HL-60/S4 (cell line): Measurements from ENCODE around the gene SYNE3.

Experiments used
- in situ Hi-C: fragments of 300-500 bp; cut with MboI; formaldehyde crosslinking; loops from 2 replicates; pipeline ENCODE4 v1.14.3; 2022; ENCODE audit warnings: low sequenced_read_pairs

Gene SYNE3

GRCh38 chr14:95540236-95540855 lies 23.9 kb upstream of the SYNE3 start:
- in situ Hi-C loops: no loop called here

GRCh38 chr14:95538801-95539509 lies 22.5 kb upstream of the SYNE3 start:
- in situ Hi-C loops: loop anchor here (10.0 kb wide), 1 partner anchor 94 kb away; no protein-coding TSS in a partner anchor

- in situ Hi-C loops: loop anchor here (10.0 kb wide), 1 partner anchor 93 kb away; no protein-coding TSS in a partner anchor
These were observed 21.0 kb upstream of the SYNE3 start for GRCh38 chr14:95537298-95538089.

- in situ Hi-C loops: loop anchor here (10.0 kb wide), 1 partner anchor 92 kb away; no protein-coding TSS in a partner anchor
These were observed 20.2 kb upstream of the SYNE3 start for GRCh38 chr14:95536671-95537070.

GRCh38 chr14:95536036-95536593 lies 19.7 kb upstream of the SYNE3 start:
- in situ Hi-C loops: loop anchor here (10.0 kb wide), 1 partner anchor 91 kb away; no protein-coding TSS in a partner anchor

DNA sequence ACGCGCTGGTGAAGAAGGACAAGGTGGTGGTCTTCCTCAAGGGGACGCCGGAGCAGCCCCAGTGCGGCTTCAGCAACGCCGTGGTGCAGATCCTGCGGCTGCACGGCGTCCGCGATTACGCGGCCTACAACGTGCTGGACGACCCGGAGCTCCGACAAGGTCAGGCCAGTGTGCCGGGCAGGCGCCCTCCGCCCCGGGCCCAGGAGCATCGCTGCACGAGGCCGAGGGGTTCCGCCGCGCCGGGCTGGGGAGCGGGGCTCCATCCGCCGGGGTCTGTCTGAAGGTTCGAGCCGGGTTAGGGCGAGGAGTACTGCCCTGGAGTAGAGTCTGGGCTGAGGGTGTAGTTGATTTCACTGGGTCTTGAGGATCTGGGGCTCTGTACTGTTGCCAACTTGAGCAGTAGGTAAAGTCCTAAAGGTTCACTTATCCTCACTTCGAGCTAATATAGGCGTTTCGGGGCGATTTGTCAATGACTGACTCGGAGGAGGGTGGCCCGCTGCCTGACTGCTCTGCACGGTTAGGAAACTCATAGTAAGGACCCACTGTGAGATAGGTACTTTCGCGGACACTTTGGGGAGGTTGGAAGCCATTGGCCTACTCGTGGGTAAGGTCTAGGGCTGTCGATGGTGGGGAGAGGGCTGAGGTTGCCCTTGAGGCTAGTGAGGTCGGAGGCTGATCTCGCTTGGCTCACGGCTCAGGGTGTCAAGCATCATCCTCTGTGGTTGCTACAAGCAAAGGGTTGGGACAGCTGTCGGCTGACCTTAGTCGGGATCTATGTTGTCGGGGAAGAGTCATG lies 19.0 kb upstream of the SYNE3 start:
- in situ Hi-C loops: loop anchor here (10.0 kb wide), 1 partner anchor 91 kb away; no protein-coding TSS in a partner anchor

DNA sequence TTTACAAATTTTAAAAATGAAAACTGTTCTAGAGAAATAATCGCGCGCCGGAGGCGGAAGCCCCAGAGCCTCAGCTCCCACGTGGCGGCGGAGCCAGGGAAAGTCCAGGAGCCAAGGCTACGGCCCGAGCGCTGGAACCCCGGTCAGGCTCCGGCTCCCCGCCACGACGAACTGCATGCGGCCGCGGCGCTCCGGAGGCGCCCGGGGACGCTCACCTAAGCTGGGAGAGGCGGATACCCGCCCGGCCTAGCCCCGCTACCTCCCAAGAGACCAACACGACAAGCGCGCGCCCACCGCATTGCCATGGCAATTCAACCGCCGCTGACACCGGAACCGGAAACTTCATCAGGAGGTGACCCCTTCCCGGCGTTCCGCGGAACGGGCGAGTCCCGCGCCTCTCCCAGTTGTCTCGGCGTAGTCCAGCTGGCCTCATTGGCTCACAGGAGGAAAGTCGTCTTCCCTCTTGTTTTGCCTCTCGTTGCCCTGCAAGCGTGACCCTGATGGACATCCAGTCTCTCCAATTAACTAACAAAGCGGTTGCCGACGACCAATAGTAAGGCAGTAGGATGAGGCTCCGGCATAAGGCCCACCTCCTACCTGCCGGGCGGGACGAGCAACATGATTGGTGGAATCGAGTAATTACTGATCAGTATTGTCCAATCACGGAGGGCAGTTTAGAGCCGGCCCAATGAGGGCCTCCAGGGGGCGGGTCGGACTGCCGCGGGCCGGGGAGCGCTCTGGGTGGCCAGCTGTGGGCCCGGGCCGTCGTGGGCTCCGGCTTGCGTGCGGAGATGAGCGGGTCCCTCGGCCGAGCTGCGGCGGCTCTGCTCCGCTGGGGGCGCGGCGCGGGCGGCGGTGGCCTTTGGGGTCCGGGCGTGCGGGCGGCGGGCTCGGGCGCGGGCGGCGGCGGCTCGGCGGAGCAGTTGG lies 18.1 kb upstream of the SYNE3 start, which contains the start of gene GLRX5:
Gene GLRX5 (plus strand): TSS at position 752 of the 927 bp plus-strand sequence. CDS start 40 bp downstream, at position 792.
- in situ Hi-C loops: loop anchor here (10.0 kb wide), 1 partner anchor 90 kb away; no protein-coding TSS in a partner anchor

- in situ Hi-C loops: loop anchor here (10.0 kb wide), 1 partner anchor 89 kb away; no protein-coding TSS in a partner anchor
These were observed 17.4 kb upstream of the SYNE3 start for GRCh38 chr14:95533822-95534221.

DNA sequence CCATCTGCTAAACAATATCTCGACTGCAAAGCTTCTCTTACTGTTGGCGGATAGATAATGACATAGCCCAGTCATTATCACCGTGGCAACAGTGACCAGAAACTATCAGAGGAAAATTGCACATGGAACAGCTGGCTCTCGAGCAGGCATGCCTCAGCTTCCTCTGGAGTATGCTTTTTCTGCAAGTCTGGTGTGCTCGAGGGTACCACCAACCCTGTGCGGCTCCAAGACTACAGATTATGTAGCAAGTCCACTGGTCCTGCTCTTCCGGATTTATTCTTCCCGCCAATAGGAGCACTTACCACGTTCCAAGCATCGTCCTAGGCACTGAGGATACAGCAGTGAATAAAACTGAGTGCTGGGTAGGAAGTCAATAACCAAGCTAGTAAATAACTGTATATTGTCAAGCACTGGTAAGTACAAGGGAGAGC lies 17.0 kb upstream of the SYNE3 start:
- in situ Hi-C loops: loop anchor here (10.0 kb wide), 1 partner anchor 89 kb away; no protein-coding TSS in a partner anchor

DNA sequence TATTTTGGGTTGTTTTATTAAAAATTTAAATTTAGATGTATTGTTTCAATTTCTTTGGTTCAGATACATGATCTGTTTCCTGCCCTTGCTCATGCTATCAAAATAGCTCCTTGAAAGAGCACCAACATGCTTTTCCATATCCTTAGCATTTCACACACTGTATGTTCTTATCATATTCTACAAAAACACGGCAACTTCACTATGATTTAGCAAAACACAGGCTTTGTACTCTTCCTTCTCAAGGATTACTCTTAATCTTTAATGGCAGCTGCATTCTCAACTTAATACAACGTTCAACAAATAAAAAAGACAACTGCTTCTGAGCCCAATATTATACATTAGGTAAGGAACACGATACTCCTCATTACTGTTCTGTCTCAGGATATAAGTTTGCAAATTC lies 15.5 kb upstream of the SYNE3 start:
- in situ Hi-C loops: loop anchor here (10.0 kb wide), 1 partner anchor 87 kb away; no protein-coding TSS in a partner anchor

GRCh38 chr14:95531473-95531872 lies 15.0 kb upstream of the SYNE3 start:
- in situ Hi-C loops: loop anchor here (10.0 kb wide), 1 partner anchor 87 kb away; no protein-coding TSS in a partner anchor

DNA sequence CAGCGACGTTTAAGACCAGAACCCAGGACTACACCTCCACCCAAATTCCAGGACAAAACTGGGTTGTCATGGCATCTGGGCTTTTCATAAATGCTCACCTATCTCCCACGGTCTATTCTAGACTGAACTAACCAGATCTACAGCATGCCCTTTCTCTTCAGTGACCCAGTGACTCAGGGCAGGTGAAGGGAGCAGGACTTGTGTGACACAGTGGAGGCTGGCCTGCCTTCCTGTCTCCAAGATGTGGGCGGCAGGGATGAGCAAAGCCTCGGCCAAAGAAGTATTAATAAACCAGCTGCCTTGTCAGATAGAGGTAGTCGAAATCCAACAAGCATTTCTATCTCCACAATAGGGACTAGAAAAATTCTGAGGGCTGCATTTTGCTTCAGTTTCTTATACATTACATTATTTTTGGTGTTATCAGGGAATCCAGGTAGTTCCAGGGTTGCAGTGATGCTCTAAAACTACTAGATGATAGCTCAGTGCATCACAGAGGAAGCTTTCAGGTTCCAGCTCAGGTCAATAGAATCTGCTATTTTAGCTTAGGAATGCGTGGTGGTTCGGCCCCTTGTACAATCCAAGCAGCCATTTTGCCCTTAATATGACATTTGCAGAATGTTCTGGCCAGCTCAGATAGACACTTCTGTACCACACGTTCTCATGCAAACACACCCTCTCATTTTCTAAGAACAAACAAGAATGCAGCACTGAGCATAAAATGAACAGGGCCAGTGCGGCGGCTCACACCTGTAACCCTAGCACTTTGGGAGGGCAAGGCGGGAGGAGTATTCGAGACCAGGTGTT lies 14.2 kb upstream of the SYNE3 start:
- in situ Hi-C loops: loop anchor here (10.0 kb wide), 1 partner anchor 86 kb away; no protein-coding TSS in a partner anchor

- in situ Hi-C loops: no loop called here
These were observed 12.8 kb upstream of the SYNE3 start for GRCh38 chr14:95529216-95529615.

- in situ Hi-C loops: no loop called here
These were observed 11.0 kb upstream of the SYNE3 start for GRCh38 chr14:95527387-95528002.

GRCh38 chr14:95526483-95527386 lies 10.3 kb upstream of the SYNE3 start:
- in situ Hi-C loops: no loop called here

- in situ Hi-C loops: no loop called here
These were observed 9.5 kb upstream of the SYNE3 start for GRCh38 chr14:95525999-95526398.
